Colon (tissue), 2 donors: ENCODE measurements around the gene DOCK1.

Experiments
- FAIRE-seq: peaks from 2 replicates; lab custom pipeline; 2012; peaks lifted over from hg19 to GRCh38; lab: Jason Lieb, UNC
- donor health status: control.
- donor health status: control.

DOCK1 gene

GRCh38 chr10:127402596-127403409 is 497.6 kb downstream of the DOCK1 start:
- FAIRE-seq: no peak

GRCh38 chr10:127405221-127405620 is 500.0 kb downstream of the DOCK1 start:
- no peak for FAIRE-seq

GRCh38 chr10:127406018-127406550 is 500.9 kb downstream of the DOCK1 start:
- no peak for FAIRE-seq

GRCh38 chr10:127407551-127407950 is 502.3 kb downstream of the DOCK1 start:
- no peak for FAIRE-seq

- FAIRE-seq: no peak
Observed at GRCh38 chr10:127408112-127408710, 503.0 kb downstream of the DOCK1 start.

- no peak for FAIRE-seq
Observed at GRCh38 chr10:127408733-127409132, 503.5 kb downstream of the DOCK1 start.

- no peak for FAIRE-seq
Observed at GRCh38 chr10:127410030-127410429, 504.8 kb downstream of the DOCK1 start.

- FAIRE-seq: no peak
Observed at GRCh38 chr10:127411062-127411461, 505.8 kb downstream of the DOCK1 start.

GRCh38 chr10:127413326-127413725 is 508.1 kb downstream of the DOCK1 start:
- no peak for FAIRE-seq

GRCh38 chr10:127414024-127414423 is 508.8 kb downstream of the DOCK1 start:
- no peak for FAIRE-seq

GRCh38 chr10:127415116-127415515 is 509.9 kb downstream of the DOCK1 start:
- no peak for FAIRE-seq

GRCh38 chr10:127415901-127416581 is 510.8 kb downstream of the DOCK1 start:
- FAIRE-seq: no peak

GRCh38 chr10:127417031-127417430 is 511.8 kb downstream of the DOCK1 start:
- FAIRE-seq: no peak

GRCh38 chr10:127417686-127418401 is 512.6 kb downstream of the DOCK1 start:
- no peak for FAIRE-seq

GRCh38 chr10:127418536-127419168 is 513.4 kb downstream of the DOCK1 start:
- FAIRE-seq: no peak

- no peak for FAIRE-seq
Observed at GRCh38 chr10:127420138-127420684, 515.0 kb downstream of the DOCK1 start.

GRCh38 chr10:127423218-127423915 is 518.1 kb downstream of the DOCK1 start:
- no peak for FAIRE-seq

- no peak for FAIRE-seq
Observed at GRCh38 chr10:127424594-127425264, 519.5 kb downstream of the DOCK1 start.

GRCh38 chr10:127426746-127427145 is 521.5 kb downstream of the DOCK1 start:
- no peak for FAIRE-seq

GRCh38 chr10:127427926-127428325 is 522.7 kb downstream of the DOCK1 start:
- FAIRE-seq: no peak
